ENCODE data around the gene NFIC.

Gene NFIC

DNA sequence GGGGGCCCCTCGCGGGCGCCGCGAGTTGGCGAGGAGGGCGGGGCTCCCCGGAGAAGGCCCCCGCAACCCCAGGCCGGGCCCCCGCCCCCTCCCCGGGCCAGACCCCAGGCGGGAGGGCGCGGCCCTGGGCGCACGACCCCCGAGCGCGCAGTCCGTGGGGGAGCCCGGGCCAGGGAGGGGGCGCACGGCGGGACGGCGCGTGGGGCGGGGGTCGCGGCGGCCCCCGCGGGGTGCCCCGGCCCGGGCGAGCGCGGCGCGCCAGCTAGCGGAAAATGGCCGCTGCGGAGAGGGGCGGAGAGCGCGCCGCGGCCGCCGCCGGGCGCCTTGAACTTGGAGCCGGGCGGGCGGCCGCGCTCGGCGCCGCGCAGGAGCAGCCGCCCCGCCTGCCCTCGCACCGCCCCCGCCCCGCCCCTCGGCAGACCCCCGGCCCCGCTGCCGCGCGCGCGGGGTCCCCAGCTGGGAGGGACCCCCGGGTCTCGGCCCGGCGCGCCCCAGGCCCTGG is 6.4 kb upstream of the NFIC start:
- DNase-seq, result no peak

DNA sequence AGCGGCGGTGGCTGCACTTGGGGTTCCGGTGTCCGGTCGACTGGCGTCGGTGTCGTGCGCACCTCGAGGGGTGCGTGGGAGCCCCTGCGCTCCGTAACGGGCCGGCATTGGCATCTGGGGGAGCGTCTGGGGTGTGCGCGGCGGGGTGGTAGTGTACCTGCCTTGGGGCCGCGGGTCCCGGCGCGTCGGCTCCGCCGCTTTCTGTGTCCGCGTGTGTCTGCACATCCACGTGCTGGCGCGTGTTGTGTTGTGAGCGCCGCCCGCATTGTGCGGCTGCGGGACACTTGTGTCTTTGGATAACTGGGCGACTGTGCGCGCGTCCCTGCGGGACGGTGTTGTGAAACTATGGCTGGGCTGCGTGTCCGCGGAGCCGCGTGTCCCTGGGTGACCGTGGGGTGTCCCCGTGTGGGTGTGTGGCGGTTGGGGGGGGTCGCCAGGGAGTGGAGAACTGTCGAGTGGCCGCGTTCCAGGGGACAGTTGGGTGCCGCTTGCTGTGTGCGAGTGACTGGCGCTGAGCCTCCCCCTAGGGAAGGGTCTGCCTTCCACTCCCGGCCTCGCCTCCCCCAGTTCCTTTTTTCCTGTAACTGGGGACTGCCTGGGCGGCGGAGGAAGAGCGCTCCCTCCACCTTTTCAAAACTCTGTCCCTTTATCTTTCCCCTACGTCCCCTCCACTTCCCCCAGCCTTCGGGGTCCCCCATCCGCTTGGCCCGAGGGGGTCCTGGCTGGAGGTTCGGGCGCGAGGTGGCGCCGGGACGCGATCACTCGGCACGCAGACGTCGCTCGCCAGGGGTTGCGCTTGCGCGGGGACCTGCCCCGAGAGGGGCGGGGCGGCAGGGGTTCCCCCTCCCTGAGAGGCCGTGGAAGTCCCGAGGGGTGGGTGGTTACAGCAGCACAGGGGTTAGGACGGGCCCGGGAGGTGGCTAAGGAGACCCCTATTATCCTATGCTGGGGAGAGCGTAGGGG is 5.7 kb upstream of the NFIC start:
- DNase-seq, result no peak

DNA sequence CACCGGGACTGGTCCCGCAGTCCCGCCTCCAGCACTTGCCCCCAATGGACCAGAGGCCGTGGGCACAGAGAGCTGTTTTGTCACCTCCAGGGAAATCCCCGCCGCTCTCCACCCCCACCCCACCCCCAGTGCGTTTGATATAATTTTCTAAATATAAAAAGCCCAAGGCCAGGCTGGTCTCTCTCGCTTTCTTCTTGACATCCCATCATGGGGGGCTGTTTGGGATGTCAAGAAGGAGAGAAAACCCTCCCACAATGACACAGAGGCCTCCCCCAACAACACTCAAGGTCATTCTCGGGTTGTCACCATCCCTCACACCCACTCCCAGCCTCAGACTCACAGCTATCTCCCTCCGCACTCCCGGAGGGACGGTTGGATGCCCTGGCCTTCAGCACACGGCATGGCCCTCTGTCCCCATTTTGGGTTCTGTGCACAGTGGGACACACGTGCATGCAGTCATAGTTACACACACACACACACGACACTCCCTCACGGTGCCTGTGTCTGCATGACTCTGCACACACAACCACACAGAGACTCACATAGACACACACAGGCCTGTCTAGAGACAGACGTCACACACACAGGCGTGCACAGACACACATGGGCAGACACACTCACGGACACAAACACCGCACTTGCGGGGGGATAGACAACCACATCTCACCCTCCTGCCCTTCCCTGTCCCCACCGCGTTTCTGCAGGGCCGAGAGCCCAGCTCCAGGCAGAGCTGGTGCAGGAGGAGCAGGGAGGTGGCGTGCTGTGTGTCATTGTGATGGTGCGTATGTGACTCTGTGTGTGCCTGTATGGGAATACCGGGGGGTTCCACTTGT is 4.8 kb upstream of the NFIC start:
- DNase-seq, result no peak

DNA sequence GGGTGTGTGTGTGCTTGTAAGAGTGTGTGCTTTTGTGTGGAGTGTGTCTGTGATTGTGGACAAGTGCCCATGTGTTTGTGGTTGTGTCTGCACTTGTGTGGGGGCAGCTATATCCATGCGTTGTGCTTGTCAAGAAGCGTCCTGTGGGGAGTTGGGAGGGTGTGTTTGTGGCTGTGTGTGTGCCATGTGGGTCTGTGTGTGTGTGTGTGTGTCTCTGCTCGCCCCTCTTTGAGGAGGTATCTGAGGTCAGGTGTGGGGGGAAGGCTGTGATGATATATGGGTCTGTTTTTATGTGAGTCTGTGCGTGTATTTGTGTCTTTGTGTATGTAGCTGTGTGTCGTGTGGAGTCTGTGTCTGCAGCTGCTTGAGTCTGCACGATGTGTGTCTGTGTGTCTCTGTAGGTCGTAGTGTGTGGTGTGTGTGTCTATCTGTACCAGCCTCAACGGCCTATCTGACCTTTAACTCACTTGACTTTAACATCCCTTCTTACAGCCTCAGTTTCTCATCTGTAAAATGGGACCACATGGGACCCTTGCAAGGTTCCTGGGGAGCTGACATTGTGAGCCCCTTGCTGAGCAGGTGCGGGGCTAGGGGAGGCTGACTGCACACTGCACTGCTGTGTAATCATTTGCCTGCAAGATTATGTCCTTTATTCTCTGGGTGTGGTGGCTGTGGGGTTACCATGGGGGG is 4.0 kb upstream of the NFIC start:
- DNase-seq, result no peak

DNA sequence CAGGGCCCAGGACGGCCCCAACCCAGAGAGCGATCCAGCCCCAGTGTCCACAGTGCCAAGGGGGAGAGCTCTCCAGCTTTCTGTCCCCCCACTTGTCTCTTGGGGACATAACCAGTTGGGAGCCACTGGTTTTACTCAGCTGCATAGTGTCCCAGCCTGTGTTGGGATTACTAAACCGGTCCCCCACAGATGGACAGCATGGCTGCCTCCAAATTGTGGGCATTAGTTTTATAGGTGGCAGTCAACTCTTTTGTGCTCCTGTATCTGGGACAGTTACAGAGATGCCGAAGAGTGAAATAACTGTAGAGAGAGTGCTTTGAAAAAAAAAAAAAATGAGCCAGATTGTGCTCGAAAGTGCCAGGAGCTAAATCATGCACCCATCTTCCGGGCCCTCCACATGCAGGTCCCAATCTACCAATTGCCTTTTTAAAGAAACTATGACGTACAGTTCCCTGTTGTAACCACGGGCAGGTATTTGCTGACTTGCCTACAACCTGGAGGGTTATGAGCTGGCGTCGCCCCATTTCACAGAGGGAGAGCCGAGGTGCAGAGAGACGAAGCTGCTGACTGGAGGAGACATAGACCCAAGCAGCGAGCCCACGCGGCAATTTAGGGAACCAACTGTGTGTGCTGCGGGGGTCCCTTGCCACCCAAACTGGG is 2.4 kb upstream of the NFIC start:
- no peak for DNase-seq

DNA sequence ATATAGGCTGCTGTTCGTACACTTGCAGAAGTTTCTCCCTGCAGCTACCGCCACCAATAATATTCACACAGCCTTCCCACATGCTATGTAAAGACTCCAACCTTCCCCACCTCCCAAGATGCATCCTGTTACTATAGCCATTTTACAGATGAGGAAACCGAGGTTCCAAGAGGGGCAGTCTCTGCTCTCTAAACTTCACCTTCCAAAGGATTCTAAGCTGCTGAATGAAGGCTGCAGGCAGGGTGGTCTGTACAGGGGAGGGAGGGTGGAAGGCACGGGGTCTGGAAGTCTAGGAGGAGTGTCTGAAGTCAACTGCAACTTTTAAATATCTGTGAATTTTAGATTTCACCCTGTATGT is 1.9 kb upstream of the NFIC start:
- no peak for DNase-seq

DNA sequence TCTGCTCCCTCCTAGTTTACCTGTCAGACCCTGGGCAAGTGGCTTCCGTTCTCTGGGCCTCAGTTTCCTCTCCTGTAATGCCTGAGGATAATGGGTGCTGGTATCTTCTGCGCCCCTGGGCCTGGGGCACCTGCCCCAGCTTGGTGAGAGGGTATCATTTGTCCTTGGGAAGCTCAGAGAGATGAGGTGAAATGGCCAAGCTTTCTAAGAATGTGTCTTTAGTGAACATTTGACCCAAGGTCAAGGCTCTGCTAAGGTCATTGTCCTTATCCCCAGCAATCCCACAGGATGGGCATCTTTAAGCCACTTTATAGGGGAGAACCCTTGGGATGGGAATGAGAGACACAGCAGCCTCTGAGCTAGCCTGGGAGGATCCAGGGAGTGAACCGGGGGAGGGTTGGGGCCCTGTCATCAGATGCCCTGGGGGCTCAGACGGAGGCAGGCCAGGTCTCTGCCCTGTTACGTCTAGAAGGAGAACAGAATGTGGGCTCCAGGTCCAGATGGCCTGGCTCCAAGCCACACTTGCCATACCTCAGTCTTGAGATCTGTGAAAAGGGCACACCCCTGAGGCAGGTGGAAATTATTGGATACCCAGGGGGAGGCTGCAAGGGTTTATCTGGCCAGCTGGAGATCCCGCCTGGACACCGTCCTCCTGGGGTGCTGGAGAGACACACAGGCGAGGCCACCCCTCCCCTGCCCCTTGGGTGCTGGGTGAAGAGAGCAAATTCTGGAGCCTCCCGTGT is 1.1 kb upstream of the NFIC start:
- no peak for DNase-seq

DNA sequence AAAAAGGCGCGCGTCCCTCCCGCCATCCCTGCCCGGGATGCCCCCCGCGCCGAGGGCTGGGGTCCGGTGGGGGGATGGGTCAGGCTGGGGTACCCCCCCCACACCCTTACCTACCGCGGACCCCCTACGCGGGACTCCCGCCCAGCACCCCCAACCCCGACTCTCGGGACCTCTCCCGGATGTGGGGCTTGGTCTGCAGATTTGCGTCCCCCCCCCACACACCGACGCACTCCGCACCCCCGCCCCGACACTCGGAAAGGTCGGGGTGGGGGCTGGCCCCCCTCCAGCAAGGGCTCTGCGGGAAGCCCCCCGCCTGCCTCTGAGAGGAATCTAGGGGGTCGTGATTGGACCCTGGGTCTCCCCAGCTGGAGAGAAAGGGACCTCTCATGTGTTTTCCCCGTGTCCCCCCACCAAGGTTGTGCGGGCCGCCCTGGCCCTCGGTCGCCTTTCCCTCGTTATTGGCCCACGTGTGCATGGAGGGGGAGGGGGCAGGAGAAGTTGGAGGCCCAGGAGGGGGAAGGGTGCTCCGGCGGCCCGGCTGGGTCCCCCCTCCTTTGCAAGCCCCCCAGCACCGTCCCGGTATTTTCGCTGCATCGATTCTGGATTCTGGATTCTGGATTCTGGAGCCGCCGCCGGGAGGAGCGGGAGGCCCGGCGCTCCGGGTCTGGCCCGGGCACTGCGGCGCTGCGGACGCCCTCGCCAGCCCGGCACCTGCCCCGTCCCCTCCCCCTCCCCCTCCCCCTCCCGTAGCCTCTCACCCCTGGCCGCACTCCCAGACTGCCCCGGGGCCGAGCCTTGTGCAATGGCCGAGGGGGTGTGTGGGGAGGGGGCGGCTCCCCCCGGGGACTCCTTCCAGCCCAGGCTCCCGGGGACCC is 607 bp downstream of the NFIC start:
- no peak for DNase-seq

DNA sequence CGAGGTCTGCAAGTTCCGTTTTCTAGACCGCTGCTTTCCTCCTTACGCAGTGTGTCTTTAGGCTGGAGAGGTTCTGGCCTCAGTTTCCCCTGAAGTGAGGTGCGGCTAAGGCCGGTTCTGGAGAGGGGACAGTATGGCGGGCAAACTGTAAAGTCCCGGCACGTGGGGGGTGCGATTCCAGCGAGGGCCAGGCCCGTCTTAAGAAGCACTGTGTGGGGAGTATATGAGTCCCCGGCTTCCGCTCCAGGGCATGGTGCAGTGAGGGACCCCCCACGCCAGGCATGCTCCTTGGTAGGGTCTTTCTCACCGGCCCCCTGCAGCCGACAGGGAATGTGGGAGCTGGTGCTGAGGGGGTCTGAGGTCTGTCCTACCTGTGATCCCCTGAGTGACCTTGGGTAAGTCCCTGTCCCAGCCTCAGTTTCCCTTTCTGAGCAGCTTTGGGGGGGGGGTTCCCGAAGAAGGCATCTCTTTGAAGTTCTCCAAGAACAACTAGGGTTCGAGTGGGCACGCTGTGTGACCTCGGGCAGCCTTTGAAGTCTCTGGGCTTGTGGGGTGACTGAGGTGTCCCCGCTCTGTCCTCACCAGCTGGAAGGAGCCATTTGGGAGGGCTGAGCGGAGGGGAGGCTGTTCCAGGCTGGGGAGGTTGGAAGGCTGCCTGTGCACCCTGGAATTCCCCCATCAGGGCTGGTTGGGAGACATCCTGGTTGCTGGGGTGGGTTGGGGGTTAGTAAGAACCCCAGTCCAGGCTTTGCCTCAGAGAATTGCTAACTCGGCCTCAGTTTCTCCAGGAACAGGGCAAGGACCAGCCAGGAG is 1.5 kb downstream of the NFIC start:
- no peak for DNase-seq

DNA sequence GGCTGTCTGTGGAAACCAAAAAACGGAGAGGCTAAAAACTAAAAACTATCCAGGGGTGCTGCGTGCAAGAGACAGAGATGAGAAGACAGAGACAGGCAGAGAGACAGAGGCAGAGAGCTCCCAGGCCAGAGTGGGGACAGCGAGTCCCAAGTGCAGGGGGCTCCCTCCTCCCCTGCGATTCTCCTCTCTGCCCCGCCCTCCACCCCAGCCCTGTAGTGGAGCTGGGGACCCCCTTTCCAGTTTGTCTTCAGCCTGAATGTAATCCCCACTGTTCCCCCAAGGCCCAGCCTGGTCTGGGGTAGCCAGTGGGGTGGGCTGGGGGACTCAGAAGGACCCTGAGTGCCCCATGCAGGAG is 2.0 kb downstream of the NFIC start:
- no peak for DNase-seq

DNA sequence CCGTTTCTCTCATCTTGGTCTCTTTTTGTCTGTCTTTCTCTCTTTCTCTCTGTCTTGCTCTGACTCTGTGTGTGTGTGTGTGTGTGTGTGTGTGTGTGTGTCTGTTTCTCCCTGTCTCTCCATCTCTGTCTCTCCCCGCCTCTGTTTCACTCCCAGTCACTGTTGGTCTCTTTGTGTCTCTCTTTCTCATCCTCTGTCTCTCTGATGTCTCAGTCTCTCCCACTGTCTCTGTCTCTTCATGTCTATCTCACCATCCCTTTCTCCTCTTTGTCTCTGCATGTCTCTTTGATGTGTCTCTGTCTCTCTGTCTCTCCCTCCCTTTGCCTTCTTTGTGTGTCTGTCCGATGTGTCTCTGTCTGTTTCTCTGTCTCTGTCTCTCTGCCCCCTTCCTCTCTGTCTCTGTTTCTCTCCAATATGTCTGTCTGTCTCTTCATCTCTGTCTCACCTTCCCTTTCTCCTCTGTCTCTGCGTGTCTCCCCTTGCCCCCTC is 2.5 kb downstream of the NFIC start:
- no peak for DNase-seq

DNA sequence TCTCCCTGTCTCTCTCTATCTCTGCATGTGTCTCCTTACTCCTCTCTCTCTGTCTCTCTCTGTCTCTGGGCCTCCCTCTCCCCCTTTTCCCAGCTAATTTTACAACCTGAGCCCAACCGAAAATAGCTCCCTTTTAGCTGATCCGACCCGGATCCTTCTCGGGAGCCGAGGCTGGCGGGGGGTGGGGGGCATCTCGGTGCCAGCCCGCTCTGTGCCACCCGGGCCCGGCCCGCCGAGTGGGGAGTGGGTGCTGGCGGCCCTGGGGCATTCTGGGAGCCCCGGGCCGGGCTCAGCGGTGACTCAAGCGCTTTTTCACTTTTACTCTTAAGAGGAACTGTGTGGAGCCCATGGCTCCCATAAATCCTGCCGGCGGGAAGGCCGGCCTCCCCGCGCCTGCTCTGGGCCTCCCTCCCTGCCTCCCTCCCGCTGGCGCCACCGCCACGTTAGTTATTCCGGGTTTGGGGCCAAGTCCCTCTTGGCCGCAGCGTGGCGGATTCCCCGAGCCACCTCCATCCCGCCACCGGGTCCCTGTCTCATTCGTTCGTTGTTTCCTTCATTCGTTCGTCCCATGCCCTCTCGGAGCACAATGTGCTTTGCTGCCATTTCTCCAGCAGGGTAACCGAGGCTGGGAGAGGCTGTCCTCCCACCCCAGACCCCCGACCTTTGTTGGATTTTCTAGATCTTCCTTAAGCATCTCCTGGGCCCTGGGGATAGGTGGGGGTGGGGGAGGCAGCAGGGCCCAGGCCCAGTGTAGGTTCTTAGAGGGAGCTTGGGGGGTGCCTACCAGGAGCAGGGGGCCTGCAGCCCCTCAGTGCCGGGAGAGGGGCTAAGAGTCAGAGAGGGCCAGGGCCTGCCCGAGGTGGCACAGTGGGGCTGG is 3.2 kb downstream of the NFIC start:
- DNase-seq, result no peak

DNA sequence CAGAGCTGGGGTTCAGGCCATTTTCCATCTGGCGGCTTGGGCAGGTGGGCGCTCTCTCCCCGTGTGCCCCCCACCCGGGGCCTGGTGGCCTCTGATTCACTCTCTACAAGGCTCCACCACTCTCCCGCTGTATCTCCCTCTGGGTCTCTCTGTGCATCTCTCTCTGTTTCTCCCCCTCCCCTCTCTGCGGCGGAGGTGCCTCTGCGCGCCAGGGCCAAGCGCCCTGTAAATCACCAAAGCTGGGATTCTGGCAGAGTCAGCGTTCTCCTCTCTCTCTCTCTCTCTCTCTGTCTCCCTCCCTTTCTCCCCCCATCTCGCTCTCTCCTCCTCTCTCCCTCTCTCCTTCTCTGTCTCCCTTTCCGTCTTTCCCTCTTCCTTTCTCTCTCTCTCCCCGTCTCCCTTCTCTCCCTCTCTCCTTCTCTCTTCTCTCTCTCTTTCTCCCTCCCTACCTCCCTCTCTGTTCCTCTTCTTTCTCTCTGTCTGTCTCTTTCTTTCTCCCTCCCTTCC is 3.9 kb downstream of the NFIC start:
- no peak for DNase-seq

DNA sequence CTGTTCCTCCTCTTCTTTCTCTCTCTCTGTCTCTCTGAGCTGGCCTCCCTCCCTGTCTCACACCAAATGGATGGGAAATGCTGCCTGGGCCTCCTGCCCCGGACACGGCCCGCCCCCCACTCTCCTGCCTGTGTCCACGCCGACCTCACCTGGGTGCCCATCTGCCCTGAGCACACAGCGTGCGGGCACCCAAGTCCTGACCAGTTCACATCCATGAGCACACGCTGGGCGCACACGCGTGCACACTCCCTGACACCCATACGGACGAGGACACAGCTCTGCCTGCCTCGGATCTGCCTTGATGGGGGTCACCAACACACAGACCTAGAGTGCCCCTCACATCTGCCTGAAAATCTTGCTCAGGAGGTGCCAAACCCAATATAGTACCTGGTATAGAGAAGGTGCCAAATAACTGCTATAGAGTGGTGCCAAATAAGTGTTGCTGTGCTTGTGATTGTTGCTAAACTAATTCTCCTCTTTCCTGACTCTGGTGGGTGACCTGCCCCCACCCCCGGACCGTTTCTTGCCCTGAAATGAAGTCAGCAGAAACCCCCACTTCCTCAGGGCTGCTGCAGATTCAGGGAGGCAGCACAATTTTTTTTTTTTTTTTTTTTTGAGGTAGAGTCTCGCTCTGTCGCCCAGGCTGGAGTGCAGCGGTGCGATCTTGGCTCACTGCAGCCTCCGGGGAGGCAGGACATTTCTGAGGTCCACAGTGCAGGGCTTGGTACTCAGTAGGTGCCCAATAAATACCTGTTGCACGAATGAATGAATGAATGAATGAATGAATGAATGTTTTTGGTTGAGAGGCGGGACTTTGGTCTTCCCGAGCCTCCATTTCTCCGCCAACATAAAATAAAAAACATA is 4.6 kb downstream of the NFIC start:
- no peak for DNase-seq

DNA sequence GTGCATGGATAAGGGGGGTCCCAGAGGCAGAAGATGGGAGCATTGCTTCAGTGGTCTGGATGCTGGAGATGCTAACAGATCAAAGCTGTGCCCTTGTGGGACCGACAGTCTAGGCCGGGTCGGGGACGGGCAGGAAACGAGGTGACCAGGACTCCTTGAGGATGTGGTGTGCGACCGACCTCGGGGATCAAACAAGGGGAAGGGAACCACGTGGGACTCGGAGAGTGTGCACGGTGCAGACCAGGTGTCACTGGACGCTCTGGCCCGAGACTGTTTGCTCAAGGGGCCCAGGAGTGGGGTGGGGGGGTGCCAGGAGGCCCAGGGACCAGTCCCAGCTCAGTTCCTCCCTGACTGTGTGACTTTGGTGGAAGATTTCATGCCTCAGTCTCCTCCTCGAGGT is 6.0 kb downstream of the NFIC start:
- no peak for DNase-seq

DNA sequence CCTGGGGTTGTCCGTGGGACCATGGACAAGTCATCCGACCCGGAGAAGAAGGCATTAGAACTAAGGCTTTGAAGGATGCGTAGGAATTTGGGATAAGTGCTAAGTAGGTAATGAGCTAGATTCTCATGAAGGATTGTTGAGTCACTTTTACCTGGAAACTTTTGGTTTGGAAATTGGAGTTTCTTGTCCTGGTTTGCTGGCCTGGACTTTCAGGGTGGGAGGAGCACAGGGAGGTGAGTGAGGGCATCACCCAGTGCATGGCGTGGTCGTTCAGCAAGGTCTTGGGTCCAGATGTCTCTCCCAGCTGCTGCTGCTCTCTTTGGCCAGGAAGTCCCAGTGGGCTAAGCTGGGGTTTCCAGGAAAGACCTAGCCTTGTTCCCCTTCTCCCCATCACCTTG is 7.6 kb downstream of the NFIC start:
- no peak for DNase-seq

DNA sequence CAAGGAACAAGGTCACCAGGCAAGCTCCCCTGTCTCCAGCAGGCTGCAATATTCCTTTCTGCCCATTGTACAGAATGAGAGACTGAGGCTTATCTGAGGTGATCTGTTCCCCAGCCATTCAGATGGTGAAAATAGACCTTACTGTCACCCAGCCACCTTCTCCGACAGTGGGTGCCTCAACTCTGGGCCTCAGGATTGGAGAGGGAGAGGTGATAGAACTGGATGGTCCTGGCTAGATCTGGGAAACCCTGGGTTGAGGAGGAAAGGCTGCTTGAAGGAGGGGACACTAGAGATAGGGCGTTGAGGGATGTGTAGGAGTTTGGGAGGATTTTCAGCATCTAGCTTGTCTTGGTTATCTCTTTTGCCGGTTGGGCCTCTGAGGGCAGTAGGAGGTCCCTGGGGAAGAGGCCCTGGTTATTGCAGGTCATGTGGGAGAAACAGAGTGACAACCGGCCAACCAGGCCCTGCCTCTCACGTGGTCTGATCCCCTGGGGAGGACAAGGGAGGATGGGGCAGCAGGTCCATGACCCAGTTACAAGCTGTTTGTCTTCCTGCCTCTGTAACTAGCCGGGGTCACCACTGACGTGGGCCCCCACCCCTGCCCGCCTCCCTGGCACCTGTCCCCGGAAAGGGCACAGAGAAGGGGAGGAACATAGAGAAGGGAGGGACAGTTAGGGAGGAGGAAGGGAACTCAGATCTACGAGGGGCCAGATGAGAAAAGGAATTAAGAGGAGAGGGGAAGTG is 8.2 kb downstream of the NFIC start:
- no peak for DNase-seq
